ENCODE measurements around the gene DISC1. TPM values are rescaled to one million over a fixed set of nuclear protein-coding genes. Genes with fewer than 3 reads are reported as not detected.

Gene DISC1
- total RNA-seq, 2 experiments from 2014 or later: 3.5 to 5.0 TPM

- H3K36me3 Mint-ChIP-seq (ENCODE audit: low read depth): peaks cover 7% of the 10 kb centered on the region
- ATAC-seq (no peak), DNase-seq (no peak)
- intact Hi-C loops (cut with micrococcal nuclease): no loop called here
- ChIA-PET POLR2A (no interaction called here), CTCF (no interaction called here)
- H3K4me3 Mint-ChIP-seq: no peak overlapping the region
- H3K27me3 Mint-ChIP-seq: no peaks in the 10 kb centered on the region
- peaks cover 6% of the 10 kb centered on the region for H3K9me3 Mint-ChIP-seq
- no peak overlapping the region for H3K27ac Mint-ChIP-seq
- H3K4me1 Mint-ChIP-seq (ENCODE audit: low read depth): peaks cover 2% of the 10 kb centered on the region
- TF ChIP-seq CTCF (IDR thresholded peaks at IDR 0.05): no peak
Observed at GRCh38 chr1:231683439-231684165, 57.0 kb downstream of the DISC1 start.

GRCh38 chr1:231684356-231685244 is 58.0 kb downstream of the DISC1 start:
- POLR2A ChIA-PET: interaction anchor here (0.6 kb wide), 1 partner anchor 481 kb away, joined by 4 read pairs; no protein-coding TSS in a partner anchor
- no peak overlapping the region for H3K27ac Mint-ChIP-seq
- CTCF ChIA-PET: interaction anchor here (1.3 kb wide), 1 partner anchor 72 kb away, joined by 3 read pairs; no protein-coding TSS in a partner anchor
- ATAC-seq (no peak), DNase-seq (no peak)
- no peak for TF ChIP-seq CTCF (IDR thresholded peaks at IDR 0.05)
- peaks cover 7% of the 10 kb centered on the region for H3K36me3 Mint-ChIP-seq (ENCODE audit: low read depth)
- intact Hi-C loops (cut with micrococcal nuclease): no loop called here
- H3K4me3 Mint-ChIP-seq: no peak overlapping the region
- no peaks in the 10 kb centered on the region for H3K27me3 Mint-ChIP-seq
- peaks cover 4% of the 10 kb centered on the region for H3K4me1 Mint-ChIP-seq (ENCODE audit: low read depth)
- peaks cover 6% of the 10 kb centered on the region for H3K9me3 Mint-ChIP-seq

GRCh38 chr1:231686384-231686783 is 59.8 kb downstream of the DISC1 start:
- no peak overlapping the region for H3K27ac Mint-ChIP-seq
- ChIA-PET CTCF (no interaction called here), POLR2A (no interaction called here)
- peaks cover 7% of the 10 kb centered on the region for H3K36me3 Mint-ChIP-seq (ENCODE audit: low read depth)
- TF ChIP-seq CTCF (IDR thresholded peaks at IDR 0.05): no peak
- no peak for DNase-seq
- no peaks in the 10 kb centered on the region for H3K27me3 Mint-ChIP-seq
- no peak overlapping the region for H3K4me3 Mint-ChIP-seq
- no peak for ATAC-seq
- peaks cover 4% of the 10 kb centered on the region for H3K4me1 Mint-ChIP-seq (ENCODE audit: low read depth)
- intact Hi-C loops (cut with micrococcal nuclease): no loop called here
- H3K9me3 Mint-ChIP-seq: peaks cover 6% of the 10 kb centered on the region

- Mint-ChIP-seq H3K9me3 (peaks cover 6% of the 10 kb centered on the region), H3K4me3 (no peak overlapping the region), H3K27me3 (no peaks in the 10 kb centered on the region), H3K36me3 (ENCODE audit: low read depth) (peaks cover 7% of the 10 kb centered on the region), H3K4me1 (ENCODE audit: low read depth) (peaks cover 4% of the 10 kb centered on the region), H3K27ac (no peak overlapping the region)
- POLR2A ChIA-PET: no interaction called here
- CTCF ChIA-PET: no interaction called here
- no peak for ATAC-seq
- intact Hi-C loops (cut with micrococcal nuclease): no loop called here
- TF ChIP-seq CTCF (IDR thresholded peaks at IDR 0.05): no peak
- no peak for DNase-seq
Observed at GRCh38 chr1:231688989-231689388, 62.4 kb downstream of the DISC1 start.

GRCh38 chr1:231690059-231690458 is 63.5 kb downstream of the DISC1 start:
- peaks cover 7% of the 10 kb centered on the region for H3K36me3 Mint-ChIP-seq (ENCODE audit: low read depth)
- CTCF ChIA-PET: no interaction called here
- no peaks in the 10 kb centered on the region for H3K27me3 Mint-ChIP-seq
- no peak for TF ChIP-seq CTCF (IDR thresholded peaks at IDR 0.05)
- POLR2A ChIA-PET: no interaction called here
- no peak overlapping the region for H3K27ac Mint-ChIP-seq
- peaks cover 6% of the 10 kb centered on the region for H3K9me3 Mint-ChIP-seq
- peak; percentile 20 for ATAC-seq
- DNase-seq: no peak
- H3K4me3 Mint-ChIP-seq: no peak overlapping the region
- peaks cover 4% of the 10 kb centered on the region for H3K4me1 Mint-ChIP-seq (ENCODE audit: low read depth)
- intact Hi-C loops (cut with micrococcal nuclease): no loop called here

Measured in activated CD8-positive, alpha-beta T cell treated with anti-CD3 and anti-CD28 coated beads for 36 hours (primary cell).